Peyer's patch (tissue), 4 donors: ENCODE data around the gene MYL12A. TPM values are rescaled to one million over a fixed set of nuclear protein-coding genes. Genes with fewer than 3 reads are reported as not detected.
A peak's percentile ranks its signal among the peaks of the same experiment; 100 is the strongest.
"Not testable (repeated sequence)": the region's sequence is repeated elsewhere in the genome, so short reads cannot be mapped to it uniquely, and the experiment has no call there.

ENCODE experiments used
- DNase-seq, 3 donors: peaks; one replicate each; pipeline ENCODE4 v3.0.0-alpha.2; 2017 to 2019
- H3K27ac ChIP-seq, 4 donors: fragments of 200-600 bp; sonication (generic); one replicate each; pipeline ENCODE4 v1.5.1; 2016 to 2019
- H3K27me3 ChIP-seq, 2 donors: fragments of 200-600 bp; sonication (generic); one replicate each; pipeline ENCODE4 v1.5.1; 2019
- H3K36me3 ChIP-seq, 3 donors: fragments of 200-600 bp; sonication (generic); one replicate each; pipeline ENCODE4 v1.5.1; 2016 to 2019
- H3K4me1 ChIP-seq, 4 donors: fragments of 200-600 bp; sonication (generic); one replicate each; pipeline ENCODE4 v1.5.1; 2016 to 2019
- H3K4me3 ChIP-seq, 4 donors: fragments of 200-600 bp; sonication (generic); 1 replicate in 3 of 4; 2 replicates in 1 of 4; pipeline ENCODE4 v1.5.1; 2016 to 2019; ENCODE audit warnings: mild to moderate bottlenecking in 1 of 4
- H3K9me3 ChIP-seq, 4 donors: fragments of 200-600 bp; sonication (generic); one replicate each; pipeline ENCODE4 v1.5.1; 2016 to 2019; ENCODE audit warnings: mild to moderate bottlenecking in 1 of 4
- POLR2A ChIP-seq, 2 donors: fragments of 450-650 bp; IDR thresholded peaks; one replicate each; pipeline ENCODE4 v1.5.1; 2017; ENCODE audit warnings: antibody characterized with exemption in 2 of 2, mild to moderate bottlenecking in 2 of 2, moderate library complexity in 2 of 2
- total RNA-seq, 4 donors: library from RNA; depleted of rRNA; stranded (reverse); fragments of >200 nt; gene quantifications; one replicate each; pipeline ENCODE4 v1.1.0, GENCODE V29; 2016
- TF ChIP-seq, protein P1 (sequence below), 6 experiments: fragments of 450-650 bp in 4 of 6; fragments of 200-600 bp in 2 of 6; sonication (generic) in 1 of 6; IDR thresholded peaks; one replicate each; pipeline ENCODE4 v1.5.1; 2017 to 2019; ENCODE audit warnings: antibody characterized with exemption in 6 of 6, mild to moderate bottlenecking in 3 of 6, moderate library complexity in 1 of 6

Gene MYL12A
- total RNA-seq, 4 donors from 2014 or later: 256 to 401 (median 312) TPM

DNA sequence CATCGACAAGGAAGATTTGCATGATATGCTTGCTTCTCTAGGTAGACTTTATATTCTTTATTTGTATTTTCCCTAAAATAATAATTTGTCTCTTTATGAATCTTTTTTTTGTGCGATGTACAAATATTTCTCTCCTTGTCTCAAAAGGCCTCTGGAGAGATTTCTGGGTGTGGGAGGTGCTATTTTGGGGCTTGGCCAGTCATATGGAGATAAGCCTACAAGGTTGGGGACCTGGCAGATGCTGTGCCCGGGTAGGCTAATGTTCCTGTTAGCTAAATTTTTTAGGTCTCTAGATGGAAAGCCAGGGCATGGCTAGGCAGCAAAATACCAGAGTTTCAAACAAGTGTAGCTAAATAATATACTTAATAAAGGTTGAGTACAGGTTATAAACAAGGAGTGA, 25.4 kb downstream of the MYL12A start:
- Histone ChIP-seq H3K9me3 (no peaks in the 10 kb centered on the region), H3K4me1 (peaks cover 0 to 28% (median 10%) of the 10 kb centered on the region in 4 donors), H3K27me3 (no peaks in the 10 kb centered on the region), H3K4me3 (no peak overlapping the region), H3K36me3 (peaks cover 0 to 53% (median 0%) of the 10 kb centered on the region in 3 donors), H3K27ac (no peak overlapping the region)
- no peak for TF ChIP-seq POLR2A (IDR thresholded peaks at IDR 0.05)
- TF ChIP-seq, protein P1, sequence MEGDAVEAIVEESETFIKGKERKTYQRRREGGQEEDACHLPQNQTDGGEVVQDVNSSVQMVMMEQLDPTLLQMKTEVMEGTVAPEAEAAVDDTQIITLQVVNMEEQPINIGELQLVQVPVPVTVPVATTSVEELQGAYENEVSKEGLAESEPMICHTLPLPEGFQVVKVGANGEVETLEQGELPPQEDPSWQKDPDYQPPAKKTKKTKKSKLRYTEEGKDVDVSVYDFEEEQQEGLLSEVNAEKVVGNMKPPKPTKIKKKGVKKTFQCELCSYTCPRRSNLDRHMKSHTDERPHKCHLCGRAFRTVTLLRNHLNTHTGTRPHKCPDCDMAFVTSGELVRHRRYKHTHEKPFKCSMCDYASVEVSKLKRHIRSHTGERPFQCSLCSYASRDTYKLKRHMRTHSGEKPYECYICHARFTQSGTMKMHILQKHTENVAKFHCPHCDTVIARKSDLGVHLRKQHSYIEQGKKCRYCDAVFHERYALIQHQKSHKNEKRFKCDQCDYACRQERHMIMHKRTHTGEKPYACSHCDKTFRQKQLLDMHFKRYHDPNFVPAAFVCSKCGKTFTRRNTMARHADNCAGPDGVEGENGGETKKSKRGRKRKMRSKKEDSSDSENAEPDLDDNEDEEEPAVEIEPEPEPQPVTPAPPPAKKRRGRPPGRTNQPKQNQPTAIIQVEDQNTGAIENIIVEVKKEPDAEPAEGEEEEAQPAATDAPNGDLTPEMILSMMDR (IDR thresholded peaks at IDR 0.05): no peak
- no peak for DNase-seq

DNA sequence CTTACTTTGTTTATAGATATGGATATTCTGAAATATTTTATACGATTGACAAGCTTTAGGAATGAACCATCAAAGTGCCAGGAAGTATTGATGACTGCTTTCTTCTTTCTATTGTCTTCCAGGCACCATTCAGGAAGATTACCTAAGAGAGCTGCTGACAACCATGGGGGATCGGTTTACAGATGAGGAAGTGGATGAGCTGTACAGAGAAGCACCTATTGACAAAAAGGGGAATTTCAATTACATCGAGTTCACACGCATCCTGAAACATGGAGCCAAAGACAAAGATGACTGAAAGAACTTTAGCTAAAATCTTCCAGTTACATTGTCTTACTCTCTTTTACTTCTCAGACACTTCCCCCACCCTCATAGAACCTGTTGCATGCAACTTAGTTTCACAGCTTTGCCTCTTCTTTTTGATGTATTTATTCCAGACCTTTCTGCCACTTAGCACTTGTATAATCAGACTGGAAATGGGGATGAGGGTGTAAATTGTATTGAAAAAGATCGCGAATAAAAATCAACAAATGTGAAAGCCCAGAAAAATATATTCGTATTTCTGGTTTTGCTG, 30.1 kb downstream of the MYL12A start:
- not testable (repeated sequence) for H3K27me3 ChIP-seq, H3K27ac ChIP-seq, DNase-seq, H3K4me1 ChIP-seq, H3K4me3 ChIP-seq, H3K9me3 ChIP-seq
- H3K36me3 ChIP-seq: peaks cover 0 to 67% (median 0%) of the 10 kb centered on the region in 3 donors

DNA sequence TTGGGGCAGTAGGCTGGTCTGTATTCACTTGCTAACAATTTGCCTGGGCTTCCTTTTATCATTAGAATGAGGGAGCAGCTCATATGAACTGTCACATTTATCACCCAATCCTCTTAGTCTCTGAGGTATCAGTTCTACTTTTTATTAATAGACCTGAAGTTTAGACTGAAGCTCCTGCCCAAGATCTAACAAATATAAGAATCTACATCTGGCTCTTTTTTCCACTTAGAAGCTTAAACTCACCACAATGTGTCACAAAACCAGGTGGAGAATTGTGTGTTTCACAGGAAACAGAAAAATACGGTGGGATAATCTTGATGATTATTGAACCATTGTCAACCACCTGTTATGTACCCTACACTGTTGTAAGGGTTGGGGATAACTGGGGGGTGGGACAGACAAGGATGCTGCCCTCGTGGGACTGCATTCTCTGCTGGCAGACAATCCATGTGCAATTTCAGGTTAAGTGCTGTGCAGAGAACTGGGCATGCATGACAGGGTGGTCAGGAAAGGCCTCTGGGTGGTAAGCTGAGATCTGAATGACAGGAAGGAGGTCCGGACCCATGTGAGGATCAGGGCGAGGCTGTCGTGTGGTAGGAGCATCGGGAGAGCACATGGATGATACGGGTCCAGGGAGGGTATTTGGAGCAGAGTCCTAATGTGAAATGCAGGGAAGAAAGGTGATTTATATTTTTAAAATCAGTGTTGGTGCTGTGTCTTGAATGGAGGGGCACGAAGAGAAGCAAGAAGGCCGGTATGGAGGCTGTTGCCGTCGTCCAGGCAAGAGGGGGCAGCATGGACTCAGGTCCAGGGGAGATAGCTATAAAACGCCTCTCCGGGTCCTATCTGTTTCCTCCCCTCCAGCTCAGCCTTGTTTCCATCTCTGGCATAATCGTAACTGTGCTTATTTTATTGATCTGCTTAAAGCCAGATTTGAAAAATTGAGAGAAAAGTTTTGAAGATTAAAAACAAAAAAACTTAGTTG, 31.9 kb downstream of the MYL12A start:
- no peak for TF ChIP-seq POLR2A (IDR thresholded peaks at IDR 0.05)
- TF ChIP-seq, protein P1 (IDR thresholded peaks at IDR 0.05): no peak
- H3K9me3 ChIP-seq: no peaks in the 10 kb centered on the region
- peak overlapping the region in 1 of 4 donors; percentile 44 for H3K27ac ChIP-seq
- no peak for DNase-seq
- peaks cover 0 to 49% (median 0%) of the 10 kb centered on the region in 3 donors for H3K36me3 ChIP-seq
- no peaks in the 10 kb centered on the region for H3K4me1 ChIP-seq
- no peaks in the 10 kb centered on the region for H3K27me3 ChIP-seq
- H3K4me3 ChIP-seq: no peak overlapping the region

DNA sequence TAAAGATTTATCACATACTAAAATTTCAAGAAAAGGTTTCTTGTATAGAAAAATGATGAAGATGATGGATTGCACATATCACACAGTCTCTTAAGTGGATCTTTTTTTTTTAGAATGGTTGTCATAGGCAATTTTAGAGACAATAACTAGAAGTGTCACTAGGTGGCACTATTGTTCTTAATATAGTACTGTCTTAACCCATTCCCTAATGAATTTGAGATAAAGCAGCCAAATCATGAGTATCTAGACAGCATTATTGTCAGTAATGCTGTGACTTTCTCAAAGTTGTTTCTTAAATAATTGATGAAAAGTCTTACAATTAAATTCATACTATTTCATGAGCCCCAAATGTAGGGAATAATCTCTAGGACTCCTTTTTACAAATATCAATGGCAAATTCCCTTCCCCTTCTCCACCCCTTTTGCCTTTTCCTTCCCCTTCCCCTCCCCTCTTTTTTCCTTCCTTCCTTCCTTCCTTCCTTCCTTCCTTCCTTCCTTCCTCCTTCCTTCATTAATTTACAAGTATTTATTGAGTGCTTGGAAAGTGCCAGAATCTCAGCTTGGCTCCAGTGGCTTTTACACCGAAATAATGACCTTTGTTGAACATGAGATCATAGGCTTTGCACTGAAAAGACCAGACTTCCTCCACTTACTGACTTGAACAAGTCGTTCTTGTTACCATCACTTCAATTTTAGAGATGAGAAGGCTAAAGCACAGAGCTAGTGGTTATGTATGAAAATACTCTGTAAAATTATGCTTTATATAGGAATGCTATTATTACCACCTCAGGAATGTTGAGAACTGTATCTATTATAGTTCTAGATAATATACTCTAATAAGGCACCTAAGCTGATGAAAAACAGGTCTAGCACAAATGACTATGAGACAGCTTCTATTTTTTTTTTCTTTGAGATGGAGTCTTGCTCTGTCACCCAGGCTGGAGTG, 34.1 kb downstream of the MYL12A start:
- no peak for DNase-seq
- Histone ChIP-seq H3K36me3 (peaks cover 0 to 27% (median 0%) of the 10 kb centered on the region in 3 donors), H3K9me3 (no peaks in the 10 kb centered on the region), H3K27me3 (no peaks in the 10 kb centered on the region), H3K4me1 (no peaks in the 10 kb centered on the region), H3K27ac (no peak overlapping the region), H3K4me3 (no peak overlapping the region)
- TF ChIP-seq, protein P1 (IDR thresholded peaks at IDR 0.05): peak; percentile 48 to 92 (median 75)
- TF ChIP-seq POLR2A (IDR thresholded peaks at IDR 0.05): no peak

DNA sequence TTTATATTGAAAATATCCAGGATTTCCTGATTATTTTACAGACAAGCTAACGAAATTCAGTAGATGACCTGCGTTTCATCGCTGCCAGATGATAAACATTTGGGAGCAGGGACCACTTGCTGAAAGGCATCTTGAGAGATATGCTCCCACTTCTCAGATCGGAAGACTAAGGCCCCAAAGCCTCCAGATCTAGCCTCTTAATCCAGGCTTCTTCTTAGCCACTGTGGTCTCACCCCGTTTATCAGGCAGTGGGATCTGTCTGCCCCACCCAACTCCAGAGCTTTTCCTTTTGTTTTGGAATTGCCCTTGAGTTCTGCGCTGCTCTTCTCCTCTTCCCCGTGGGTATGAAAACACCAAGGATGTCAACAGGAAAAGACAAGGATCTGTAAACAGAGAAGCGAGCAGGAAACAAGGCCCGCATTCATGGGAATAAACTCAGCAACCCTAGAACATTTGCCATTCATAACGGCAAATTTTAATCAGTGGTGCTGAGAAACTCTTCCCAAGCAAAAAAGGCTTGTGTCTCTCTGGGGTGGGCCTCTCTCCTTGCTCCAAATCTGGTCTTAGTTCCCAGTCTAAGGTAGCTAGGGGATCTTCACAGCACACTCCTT, 35.8 kb downstream of the MYL12A start:
- H3K36me3 ChIP-seq: peaks cover 0 to 11% (median 0%) of the 10 kb centered on the region in 3 donors
- H3K27ac ChIP-seq: no peak overlapping the region
- no peaks in the 10 kb centered on the region for H3K9me3 ChIP-seq
- H3K27me3 ChIP-seq: no peaks in the 10 kb centered on the region
- no peak for DNase-seq
- H3K4me3 ChIP-seq: no peak overlapping the region
- no peak for TF ChIP-seq POLR2A (IDR thresholded peaks at IDR 0.05)
- TF ChIP-seq, protein P1 (IDR thresholded peaks at IDR 0.05): no peak
- no peaks in the 10 kb centered on the region for H3K4me1 ChIP-seq
